ENCODE measurements around the gene BCL2.
A peak's percentile ranks its signal among the peaks of the same experiment; 100 is the strongest.

Gene BCL2

GRCh38 chr18:63083555-63083954 lies 236.0 kb downstream of the BCL2 start:
- no peak for TF ChIP-seq CTCF (conservative IDR thresholded peaks at IDR 0.05; ENCODE audit: low read length)
- H3K4me3 ChIP-seq (ENCODE audit: low read length): no peak overlapping the region
- peak; percentile 29 for DNase-seq (ENCODE audit: low read depth)

DNA sequence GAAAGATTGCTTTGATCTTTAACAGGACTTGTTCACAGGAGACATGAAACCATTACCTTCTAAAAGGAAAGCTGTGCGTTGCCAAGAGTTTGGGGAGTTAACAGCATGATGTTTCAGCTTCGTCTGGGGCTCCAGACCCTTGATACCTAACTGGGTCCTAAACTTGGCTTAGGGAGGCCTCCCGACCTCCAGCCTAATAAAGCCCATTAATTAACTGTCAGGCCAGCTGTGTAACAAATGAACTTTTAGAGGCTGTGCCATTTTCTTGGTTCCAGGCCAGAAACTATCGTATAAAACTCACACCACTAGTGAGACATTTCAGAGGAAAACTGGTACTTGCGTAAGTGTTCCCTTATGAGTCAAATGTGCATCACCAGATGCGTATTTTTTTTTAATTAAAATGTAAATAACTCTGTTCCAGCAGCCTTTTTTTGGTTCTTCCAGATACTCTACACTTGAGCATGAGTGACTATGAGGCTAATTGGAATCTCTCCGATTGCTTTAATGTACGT lies 236.5 kb downstream of the BCL2 start:
- TF ChIP-seq CTCF (conservative IDR thresholded peaks at IDR 0.05; ENCODE audit: low read length): no peak
- DNase-seq (ENCODE audit: low read depth): peak; percentile 39

DNA sequence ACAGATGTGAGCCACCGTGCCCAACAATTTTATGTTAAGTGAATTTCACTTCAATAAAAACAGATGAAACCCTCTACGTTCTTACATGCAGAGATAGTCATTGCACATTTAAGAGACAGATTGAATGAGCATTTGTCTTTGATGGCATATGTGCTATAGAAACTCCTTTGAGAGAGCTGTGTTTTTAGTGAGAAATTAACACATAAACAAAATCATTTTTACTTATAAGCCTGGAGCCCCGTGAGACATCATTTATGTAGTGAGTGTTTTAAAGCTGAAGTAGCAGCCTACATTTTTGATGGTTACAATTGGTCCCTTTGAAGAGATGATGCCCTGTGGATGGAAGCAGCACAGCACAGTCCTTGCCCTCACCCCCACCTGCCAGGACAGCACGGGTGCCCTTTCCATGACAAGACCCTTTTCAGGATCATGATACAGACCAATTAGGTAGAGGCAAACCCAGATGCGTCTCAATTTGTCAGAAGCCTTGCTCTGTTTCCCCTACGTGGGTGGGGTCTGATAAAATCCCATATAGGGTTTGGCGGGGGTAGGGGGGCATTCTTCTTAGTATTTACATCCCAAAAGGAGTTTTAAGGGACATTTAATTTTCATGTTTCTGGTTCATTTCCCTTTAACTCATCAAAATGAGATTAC lies 237.1 kb downstream of the BCL2 start:
- H3K4me3 ChIP-seq (ENCODE audit: low read length): no peak overlapping the region
- DNase-seq (ENCODE audit: low read depth): no peak
- no peak for TF ChIP-seq CTCF (conservative IDR thresholded peaks at IDR 0.05; ENCODE audit: low read length)

More for the DNA sequence above, 236.5 kb downstream of the BCL2 start:
- no peak overlapping the region for H3K4me3 ChIP-seq (ENCODE audit: low read length)

GRCh38 chr18:63079114-63079513 lies 240.5 kb downstream of the BCL2 start:
- no peak for TF ChIP-seq CTCF (conservative IDR thresholded peaks at IDR 0.05; ENCODE audit: low read length)
- no peak for DNase-seq (ENCODE audit: low read depth)
- no peak overlapping the region for H3K4me3 ChIP-seq (ENCODE audit: low read length)

DNA sequence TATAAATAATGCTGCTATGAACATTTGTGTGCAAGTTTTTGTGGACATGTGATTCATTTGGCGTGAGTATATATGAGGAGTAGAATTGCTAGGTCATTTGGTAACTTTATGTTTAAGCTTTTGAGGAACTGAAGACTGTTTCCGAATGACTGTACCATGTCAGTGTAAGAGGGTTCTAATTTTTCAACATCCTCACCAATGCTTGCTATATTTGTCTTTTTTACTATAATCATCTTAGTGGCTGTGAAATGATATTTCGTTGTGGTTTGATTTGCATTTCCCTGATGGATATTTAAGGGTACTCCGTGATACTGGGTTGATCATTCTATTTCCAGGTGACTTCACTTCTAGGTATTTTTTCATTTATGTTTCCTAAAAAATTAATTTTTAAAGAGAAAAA lies 241.1 kb downstream of the BCL2 start:
- H3K4me3 ChIP-seq (ENCODE audit: low read length): no peak overlapping the region
- TF ChIP-seq CTCF (conservative IDR thresholded peaks at IDR 0.05; ENCODE audit: low read length): no peak
- no peak for DNase-seq (ENCODE audit: low read depth)

GRCh38 chr18:63074981-63075404 lies 244.6 kb downstream of the BCL2 start:
- peak overlapping the region; percentile 58 for H3K4me3 ChIP-seq (ENCODE audit: low read length)
- TF ChIP-seq CTCF (conservative IDR thresholded peaks at IDR 0.05; ENCODE audit: low read length): no peak
- DNase-seq (ENCODE audit: low read depth): peak; percentile 34

GRCh38 chr18:63073481-63073880 lies 246.1 kb downstream of the BCL2 start:
- TF ChIP-seq CTCF (conservative IDR thresholded peaks at IDR 0.05; ENCODE audit: low read length): no peak
- no peak overlapping the region for H3K4me3 ChIP-seq (ENCODE audit: low read length)
- DNase-seq (ENCODE audit: low read depth): no peak

All from AG10803 (cell line).